H9 (cell line): ENCODE results near the gene GOLGA6L25. TPM values are rescaled to one million over a fixed set of nuclear protein-coding genes. Genes with fewer than 3 reads are reported as not detected.
"Not testable (repeated sequence)": the region's sequence is repeated elsewhere in the genome, so short reads cannot be mapped to it uniquely, and the experiment has no call there.

Source experiments
- DNase-seq: peaks from one replicate; pipeline ENCODE4 v3.0.0-alpha.2; 2017
- H2AFZ ChIP-seq: one replicate; pipeline ENCODE4 v1.6.1; 2013; ENCODE audit warnings: mild to moderate bottlenecking, low read length, control low read depth, moderate library complexity
- H2AK5ac ChIP-seq: 2 replicates; pipeline ENCODE4 v1.6.1; 2013; ENCODE audit warnings: low read length, control low read depth, mixed read lengths; ENCODE audit not compliant: insufficient read length
- H2BK120ac ChIP-seq: one replicate; pipeline ENCODE4 v1.6.1; 2013; ENCODE audit warnings: low read depth, mild to moderate bottlenecking, low read length, control low read depth, inconsistent platforms; ENCODE audit not compliant: poor library complexity, severe bottlenecking
- H2BK12ac ChIP-seq: 2 replicates; pipeline ENCODE4 v1.6.1; 2013; ENCODE audit warnings: low read length, control low read depth, mixed read lengths, low read depth; ENCODE audit not compliant: insufficient read length
- H2BK15ac ChIP-seq: 2 replicates; pipeline ENCODE4 v1.6.1; 2013; ENCODE audit warnings: low read depth, low read length, control low read depth
- H2BK20ac ChIP-seq: one replicate; pipeline ENCODE4 v1.6.1; 2013; ENCODE audit warnings: low read depth, mild to moderate bottlenecking, low read length, control low read depth, inconsistent platforms; ENCODE audit not compliant: poor library complexity, severe bottlenecking
- H2BK5ac ChIP-seq: 2 replicates; pipeline ENCODE4 v1.6.1; 2013; ENCODE audit warnings: low read length, control low read depth, mixed read lengths; ENCODE audit not compliant: insufficient read length
- H3K14ac ChIP-seq: 2 replicates; pipeline ENCODE4 v1.6.1; 2013; ENCODE audit warnings: low read length, control low read depth; ENCODE audit not compliant: insufficient read depth
- H3K18ac ChIP-seq: 2 replicates; pipeline ENCODE4 v1.6.1; 2013; ENCODE audit warnings: low read depth, mild to moderate bottlenecking, mixed read lengths, low read length, control low read depth; ENCODE audit not compliant: insufficient read length
- H3K23ac ChIP-seq: 2 replicates; pipeline ENCODE4 v1.6.1; 2013; ENCODE audit warnings: low read length, control low read depth, mixed read lengths, low read depth; ENCODE audit not compliant: insufficient read length
- H3K23me2 ChIP-seq: 2 replicates; pipeline ENCODE4 v1.6.1; 2013; ENCODE audit warnings: low read depth, mild to moderate bottlenecking, mixed read lengths, low read length, control low read depth; ENCODE audit not compliant: insufficient read length, poor library complexity, severe bottlenecking
- H3K27ac ChIP-seq: 2 replicates; pipeline ENCODE4 v1.5.1; 2013; ENCODE audit warnings: low read length, control low read depth, mixed read lengths, low read depth; ENCODE audit not compliant: insufficient read length
- H3K27me3 ChIP-seq: 2 replicates; pipeline ENCODE4 v1.6.1; 2013; ENCODE audit warnings: low read length, control low read depth, inconsistent platforms; ENCODE audit not compliant: insufficient read depth
- H3K4ac ChIP-seq: 2 replicates; pipeline ENCODE4 v1.6.1; 2013; ENCODE audit warnings: low read depth, mild to moderate bottlenecking, control low read depth, inconsistent platforms, low read length, moderate library complexity
- H3K4me1 ChIP-seq: 2 replicates; pipeline ENCODE4 v1.6.1; 2013; ENCODE audit warnings: low read length, control low read depth, inconsistent platforms; ENCODE audit not compliant: insufficient read depth
- H3K4me2 ChIP-seq: 2 replicates; pipeline ENCODE4 v1.6.1; 2013; ENCODE audit warnings: low read length, control low read depth, mixed read lengths; ENCODE audit not compliant: insufficient read length, insufficient read depth
- H3K56ac ChIP-seq: 2 replicates; pipeline ENCODE4 v1.6.1; 2013; ENCODE audit warnings: low read depth, mild to moderate bottlenecking, mixed read lengths, low read length, control low read depth; ENCODE audit not compliant: insufficient read length
- H3K79me1 ChIP-seq: 2 replicates; pipeline ENCODE4 v1.6.1; 2013; ENCODE audit warnings: low read depth, mild to moderate bottlenecking, moderate library complexity, low read length, control low read depth, inconsistent platforms; ENCODE audit not compliant: insufficient read depth, poor library complexity, severe bottlenecking
- H3K79me2 ChIP-seq: 2 replicates; pipeline ENCODE4 v1.6.1; 2013; ENCODE audit warnings: low read length, control low read depth, inconsistent platforms; ENCODE audit not compliant: insufficient read depth
- H3K9ac ChIP-seq: 2 replicates; pipeline ENCODE4 v1.6.1; 2013; ENCODE audit warnings: low read length, control low read depth, mixed read lengths; ENCODE audit not compliant: insufficient read length; ENCODE audit errors: extremely low read depth
- H3K9me3 ChIP-seq: one replicate; pipeline ENCODE4 v1.6.1; 2013; ENCODE audit warnings: low read depth, low read length, inconsistent platforms; ENCODE audit not compliant: control insufficient read depth
- H3T11ph ChIP-seq: one replicate; pipeline ENCODE4 v1.6.1; 2013; ENCODE audit warnings: mild to moderate bottlenecking, low read length, control low read depth, inconsistent platforms
- H4K20me1 ChIP-seq: one replicate; pipeline ENCODE4 v1.6.1; 2013; ENCODE audit not compliant: control insufficient read depth, insufficient read length, insufficient read depth
- H4K5ac ChIP-seq: 2 replicates; pipeline ENCODE4 v1.6.1; 2013; ENCODE audit warnings: low read depth, mild to moderate bottlenecking, mixed read lengths, low read length, control low read depth; ENCODE audit not compliant: insufficient read length
- H4K8ac ChIP-seq: replicated peaks from 2 replicates; pipeline ENCODE4 v1.6.1; 2013; ENCODE audit warnings: low read length, control low read depth, mixed read lengths, low read depth; ENCODE audit not compliant: insufficient read length
- H4K91ac ChIP-seq: 2 replicates; pipeline ENCODE4 v1.6.1; 2013; ENCODE audit warnings: low read depth, mild to moderate bottlenecking, moderate library complexity, mixed read lengths, low read length, control low read depth; ENCODE audit not compliant: insufficient read length
- H3K27ac Mint-ChIP-seq, 3 experiments: 2 replicates in 2 of 3; 3 replicates in 1 of 3; pipeline ENCODE4 v1.8.0; 2020 to 2021; ENCODE audit warnings: mixed read lengths in 3 of 3, mild to moderate bottlenecking in 1 of 3, moderate library complexity in 1 of 3
- H3K27me3 Mint-ChIP-seq: 2 replicates; pipeline ENCODE4 v1.8.0; 2021; ENCODE audit warnings: low read depth, mild to moderate bottlenecking, moderate library complexity, mixed read lengths
- H3K36me3 Mint-ChIP-seq, 3 experiments: 2 replicates in 2 of 3; 3 replicates in 1 of 3; pipeline ENCODE4 v1.8.0; 2020 to 2021; ENCODE audit warnings: low read depth in 3 of 3, mixed read lengths in 3 of 3; ENCODE audit not compliant: insufficient read depth in 1 of 3
- H3K4me1 Mint-ChIP-seq, 2 experiments: 2 replicates each; pipeline ENCODE4 v1.8.0; 2020; ENCODE audit warnings: mixed read lengths in 2 of 2
- H3K4me3 Mint-ChIP-seq, 2 experiments: 2 replicates in 1 of 2; 3 replicates in 1 of 2; pipeline ENCODE4 v1.8.0; 2020 to 2021; ENCODE audit warnings: mild to moderate bottlenecking in 2 of 2, mixed read lengths in 2 of 2, moderate library complexity in 1 of 2
- H3K9me3 Mint-ChIP-seq, 2 experiments: 2 replicates in 1 of 2; 3 replicates in 1 of 2; pipeline ENCODE4 v1.8.0; 2020; ENCODE audit warnings: mild to moderate bottlenecking in 2 of 2, mixed read lengths in 2 of 2, moderate library complexity in 1 of 2
- WGBS: extraction: QIAGEN DNeasy Blood & Tissue Kit; methylation state at CpG from one replicate; pipeline ENCODE4 v1.1.7; 2013; ENCODE audit warnings: missing lambda C conversion rate, low lambda C conversion rate, mixed read lengths; ENCODE audit not compliant: insufficient read length; ENCODE audit errors: extremely low coverage; 5-methylcytosine and 5-hydroxymethylcytosine counted together
- long read RNA-seq: library from polyadenylated mRNA; unstranded; transcript quantifications from one replicate; pipeline ENCODE4 v2.0.0, GENCODE V29; 2020
- total RNA-seq: library from RNA; stranded (reverse); gene quantifications from 2 replicates; pipeline ENCODE4 v1.2.1, GENCODE V29; 2021

GOLGA6L25 gene
- total RNA-seq, result not detected in 2 replicates
- long read RNA-seq, result 0 reads

- H3K27me3 ChIP-seq, result not testable (repeated sequence)
These were observed at the start of gene GOLGA6L25 for GRCh38 chr15:28553268-28553667. Gene GOLGA6L25, plus strand, starts transcription at chr15:28553568. Its CDS starts 61 bp downstream, at chr15:28553629.

GRCh38 chr15:28508217-28508889 is 45.0 kb upstream of the GOLGA6L25 start:
- H3K4ac ChIP-seq, H3K36me3 Mint-ChIP-seq, H4K5ac ChIP-seq, H3T11ph ChIP-seq, H3K79me2 ChIP-seq, H4K20me1 ChIP-seq, H4K8ac ChIP-seq, H3K27me3 Mint-ChIP-seq, H3K4me2 ChIP-seq, H3K9ac ChIP-seq, H2BK120ac ChIP-seq, H3K27ac Mint-ChIP-seq, H3K9me3 ChIP-seq, DNase-seq, H3K27ac ChIP-seq, H2BK20ac ChIP-seq, H3K23me2 ChIP-seq, H3K14ac ChIP-seq, H4K91ac ChIP-seq, H3K27me3 ChIP-seq, H3K9me3 Mint-ChIP-seq, H2AK5ac ChIP-seq, H2BK12ac ChIP-seq, H3K4me1 ChIP-seq, H3K79me1 ChIP-seq, H3K4me3 Mint-ChIP-seq, H3K18ac ChIP-seq, H3K56ac ChIP-seq, H3K4me1 Mint-ChIP-seq, H2BK5ac ChIP-seq, H2BK15ac ChIP-seq, H2AFZ ChIP-seq, H3K23ac ChIP-seq: not testable (repeated sequence)
- WGBS, result no CpG with 5 or more reads among the region's 63 CpGs

More at GRCh38 chr15:28553268-28553667, at the start of gene GOLGA6L25:
- not testable (repeated sequence) for H3K14ac ChIP-seq, H3K27ac ChIP-seq, H3K9ac ChIP-seq, H2BK15ac ChIP-seq, H3K23me2 ChIP-seq, H3K27ac Mint-ChIP-seq, H3K4me2 ChIP-seq, H3K9me3 ChIP-seq, H3K4me1 ChIP-seq, H3K27me3 Mint-ChIP-seq, H4K5ac ChIP-seq, H3K4me1 Mint-ChIP-seq, H2AFZ ChIP-seq, H2BK5ac ChIP-seq, H2BK20ac ChIP-seq, H3K23ac ChIP-seq, H3K56ac ChIP-seq, H2BK12ac ChIP-seq, H2BK120ac ChIP-seq, H3K36me3 Mint-ChIP-seq, H3K9me3 Mint-ChIP-seq, H3K18ac ChIP-seq, H3T11ph ChIP-seq, H4K20me1 ChIP-seq, H3K4ac ChIP-seq, H3K79me1 ChIP-seq, DNase-seq, H2AK5ac ChIP-seq, H3K79me2 ChIP-seq, H3K4me3 Mint-ChIP-seq, H4K91ac ChIP-seq, H4K8ac ChIP-seq
- no CpG with 5 or more reads among the region's 7 CpGs for WGBS
